ENCODE data around the gene MIOS.
"Not testable (repeated sequence)": the region's sequence is repeated elsewhere in the genome, so short reads cannot be mapped to it uniquely, and the experiment has no call there.

GRCh38 chr7:7561591-7561990 lies 5.1 kb upstream of the MIOS start:
- TF ChIP-seq, protein P1, sequence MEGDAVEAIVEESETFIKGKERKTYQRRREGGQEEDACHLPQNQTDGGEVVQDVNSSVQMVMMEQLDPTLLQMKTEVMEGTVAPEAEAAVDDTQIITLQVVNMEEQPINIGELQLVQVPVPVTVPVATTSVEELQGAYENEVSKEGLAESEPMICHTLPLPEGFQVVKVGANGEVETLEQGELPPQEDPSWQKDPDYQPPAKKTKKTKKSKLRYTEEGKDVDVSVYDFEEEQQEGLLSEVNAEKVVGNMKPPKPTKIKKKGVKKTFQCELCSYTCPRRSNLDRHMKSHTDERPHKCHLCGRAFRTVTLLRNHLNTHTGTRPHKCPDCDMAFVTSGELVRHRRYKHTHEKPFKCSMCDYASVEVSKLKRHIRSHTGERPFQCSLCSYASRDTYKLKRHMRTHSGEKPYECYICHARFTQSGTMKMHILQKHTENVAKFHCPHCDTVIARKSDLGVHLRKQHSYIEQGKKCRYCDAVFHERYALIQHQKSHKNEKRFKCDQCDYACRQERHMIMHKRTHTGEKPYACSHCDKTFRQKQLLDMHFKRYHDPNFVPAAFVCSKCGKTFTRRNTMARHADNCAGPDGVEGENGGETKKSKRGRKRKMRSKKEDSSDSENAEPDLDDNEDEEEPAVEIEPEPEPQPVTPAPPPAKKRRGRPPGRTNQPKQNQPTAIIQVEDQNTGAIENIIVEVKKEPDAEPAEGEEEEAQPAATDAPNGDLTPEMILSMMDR (IDR thresholded peaks at IDR 0.05) = not testable (repeated sequence)
- TF ChIP-seq POLR2A (IDR thresholded peaks at IDR 0.05) = not testable (repeated sequence)
